GM19193 (cell line): ENCODE measurements around the gene PHACTR4.

Source experiments
- POLR2A ChIP-seq: IDR thresholded peaks from 4 replicates; pipeline ENCODE4 v1.6.1; 2011; ENCODE audit not compliant: insufficient read depth, insufficient read length; ENCODE audit errors: extremely low read depth

PHACTR4 gene

GRCh38 chr1:28519946-28520725 is 150.6 kb downstream of the PHACTR4 start:
- TF ChIP-seq POLR2A, result no peak

GRCh38 chr1:28521502-28522164 is 152.1 kb downstream of the PHACTR4 start:
- no peak for TF ChIP-seq POLR2A

- TF ChIP-seq POLR2A, result no peak
These were observed 157.3 kb downstream of the PHACTR4 start for GRCh38 chr1:28526886-28527285.

- TF ChIP-seq POLR2A, result no peak
These were observed 160.9 kb downstream of the PHACTR4 start for GRCh38 chr1:28530456-28530855.

- no peak for TF ChIP-seq POLR2A
These were observed 165.1 kb downstream of the PHACTR4 start for GRCh38 chr1:28534671-28535070.

GRCh38 chr1:28535180-28535579 is 165.6 kb downstream of the PHACTR4 start:
- TF ChIP-seq POLR2A, result no peak

- TF ChIP-seq POLR2A, result no peak
These were observed 168.1 kb downstream of the PHACTR4 start for GRCh38 chr1:28537457-28538199.

- TF ChIP-seq POLR2A, result no peak
These were observed 168.7 kb downstream of the PHACTR4 start for GRCh38 chr1:28538286-28538685.

GRCh38 chr1:28540651-28541050 is 171.1 kb downstream of the PHACTR4 start:
- no peak for TF ChIP-seq POLR2A

- no peak for TF ChIP-seq POLR2A
These were observed 175.7 kb downstream of the PHACTR4 start for GRCh38 chr1:28545246-28545628.

GRCh38 chr1:28548318-28548717 is 178.8 kb downstream of the PHACTR4 start:
- no peak for TF ChIP-seq POLR2A
